ENCODE results near the gene PATJ.
"Not testable (repeated sequence)": the region's sequence is repeated elsewhere in the genome, so short reads cannot be mapped to it uniquely, and the experiment has no call there.

PATJ gene

GRCh38 chr1:61741711-61742619 lies at the start of gene PATJ:
TSS of gene PATJ (plus strand) at chr1:61742480. CDS start at chr1:61762893, 20,413 bp downstream.
- DNase-seq (ENCODE audit: low read depth in 2 of 2, low spot score in 1 of 2): peak; percentile 18 to 35

DNA sequence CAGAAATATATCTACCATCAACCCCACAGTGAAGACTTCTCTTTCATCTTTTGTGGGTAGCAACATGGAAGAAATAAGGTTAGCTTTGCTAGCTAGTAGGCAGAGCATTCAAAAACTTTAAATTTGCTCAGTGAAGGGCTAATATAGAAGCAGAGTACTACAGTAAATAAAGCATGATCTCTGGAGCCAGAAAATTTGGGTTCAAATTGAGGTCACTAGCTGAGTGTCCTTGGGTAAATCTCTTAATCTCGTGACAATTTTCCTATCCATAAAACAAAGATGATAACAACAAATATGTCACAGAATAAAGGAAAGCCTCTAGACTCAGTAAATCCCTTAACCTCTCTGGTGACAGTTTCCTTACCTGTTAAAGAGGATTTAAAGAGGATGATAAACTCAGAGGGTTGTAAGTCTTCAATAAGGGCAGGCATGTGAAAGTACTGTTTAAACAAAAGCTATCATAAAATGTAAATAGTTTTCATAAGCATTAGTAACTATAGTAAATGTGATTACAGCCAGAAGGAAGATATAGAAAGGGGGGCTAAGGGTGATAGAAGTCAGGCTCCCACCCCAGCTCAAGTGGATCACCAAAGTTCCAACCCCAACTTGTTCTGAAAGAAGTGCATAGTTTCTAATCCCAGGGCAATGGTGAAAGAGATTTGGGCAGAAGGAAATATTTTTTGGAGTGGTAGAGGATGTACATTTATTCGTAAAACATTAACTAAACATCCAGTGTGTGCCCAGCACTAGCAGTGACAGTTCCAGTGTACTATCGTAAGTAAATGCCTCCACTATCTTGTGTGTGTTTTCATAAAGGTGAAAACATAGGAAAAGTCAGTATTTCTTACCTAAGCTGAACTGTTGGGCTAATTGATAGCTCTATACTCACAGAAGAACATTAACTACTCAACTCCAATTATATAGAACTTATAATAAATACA lies 42.1 kb upstream of the PATJ start:
- no peak for DNase-seq (ENCODE audit: low read depth in 2 of 2, low spot score in 1 of 2)

- DNase-seq (ENCODE audit: low read depth in 2 of 2, low spot score in 1 of 2): no peak
These were observed 33.0 kb upstream of the PATJ start for GRCh38 chr1:61708953-61709907.

- no peak for DNase-seq (ENCODE audit: low read depth in 2 of 2, low spot score in 1 of 2)
These were observed 32.4 kb upstream of the PATJ start for GRCh38 chr1:61709908-61710289.

DNA sequence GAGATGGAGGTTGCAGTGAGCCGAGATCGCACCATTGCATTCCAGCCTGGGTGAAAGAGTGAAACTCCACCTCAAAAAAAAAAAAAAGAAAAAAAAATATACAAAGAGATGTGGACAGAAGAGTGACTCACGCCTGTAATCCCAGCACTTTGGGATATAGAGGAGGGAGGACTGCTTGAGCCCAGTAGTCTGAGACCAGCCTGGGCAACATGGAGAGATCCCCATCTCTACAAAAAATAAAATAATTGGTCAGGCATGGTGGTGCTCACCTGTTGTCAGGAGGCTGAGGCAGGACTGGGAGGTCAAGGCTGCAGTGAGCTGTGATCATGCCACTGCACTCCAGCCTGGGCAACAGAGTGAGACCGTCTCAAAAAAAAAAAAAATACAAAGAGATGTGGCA lies 31.0 kb upstream of the PATJ start:
- DNase-seq (ENCODE audit: low read depth in 2 of 2, low spot score in 1 of 2): not testable (repeated sequence)

GRCh38 chr1:61711969-61712368 lies 30.3 kb upstream of the PATJ start:
- no peak for DNase-seq (ENCODE audit: low read depth in 2 of 2, low spot score in 1 of 2)

DNA sequence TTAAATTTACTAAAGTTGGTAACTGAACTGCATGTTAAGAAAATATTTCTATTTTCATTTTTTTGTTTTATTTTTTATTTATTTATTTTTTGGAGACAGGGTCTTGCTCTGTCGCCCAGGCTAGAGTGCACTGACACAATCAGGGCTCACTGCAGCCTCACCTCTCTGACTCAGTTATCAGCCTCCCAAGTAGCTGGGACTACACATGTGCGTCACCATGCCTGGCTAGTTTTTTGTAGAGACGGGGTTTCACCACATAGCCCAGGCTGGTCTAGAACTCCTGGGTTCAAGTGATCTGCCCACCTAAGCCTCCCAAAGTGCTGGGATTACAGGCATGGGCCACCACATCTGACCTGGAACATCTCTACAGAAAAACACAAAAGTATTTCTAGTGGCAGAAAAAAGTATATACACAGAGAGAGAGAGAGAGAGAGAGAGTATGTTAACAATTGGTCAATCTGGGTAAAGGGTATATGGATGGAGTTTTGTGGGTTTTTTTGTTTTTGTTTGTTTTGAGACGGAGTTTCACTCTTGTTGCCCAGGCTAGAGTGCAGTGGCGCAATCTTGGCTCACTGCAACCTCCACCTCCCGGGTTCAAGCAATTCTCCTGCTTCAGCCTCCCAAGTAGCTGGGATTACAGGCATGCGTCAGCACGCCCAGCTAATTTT lies 23.1 kb upstream of the PATJ start:
- not testable (repeated sequence) for DNase-seq (ENCODE audit: low read depth in 2 of 2, low spot score in 1 of 2)

DNA sequence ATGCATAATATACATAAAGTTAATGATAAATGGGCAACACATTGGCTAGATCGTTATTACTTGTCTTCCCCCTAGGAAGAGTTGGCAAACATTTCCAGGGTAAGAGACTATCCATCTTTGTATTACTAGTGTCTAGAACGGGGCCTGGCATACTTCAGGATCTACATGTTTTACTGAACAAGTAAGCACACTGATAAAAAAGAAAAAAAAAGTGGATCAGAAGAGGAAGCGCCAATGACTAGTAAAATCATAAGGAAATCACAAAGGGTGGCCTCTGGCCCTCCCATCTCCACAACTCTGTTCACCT lies 17.8 kb upstream of the PATJ start:
- no peak for DNase-seq (ENCODE audit: low read depth in 2 of 2, low spot score in 1 of 2)

DNA sequence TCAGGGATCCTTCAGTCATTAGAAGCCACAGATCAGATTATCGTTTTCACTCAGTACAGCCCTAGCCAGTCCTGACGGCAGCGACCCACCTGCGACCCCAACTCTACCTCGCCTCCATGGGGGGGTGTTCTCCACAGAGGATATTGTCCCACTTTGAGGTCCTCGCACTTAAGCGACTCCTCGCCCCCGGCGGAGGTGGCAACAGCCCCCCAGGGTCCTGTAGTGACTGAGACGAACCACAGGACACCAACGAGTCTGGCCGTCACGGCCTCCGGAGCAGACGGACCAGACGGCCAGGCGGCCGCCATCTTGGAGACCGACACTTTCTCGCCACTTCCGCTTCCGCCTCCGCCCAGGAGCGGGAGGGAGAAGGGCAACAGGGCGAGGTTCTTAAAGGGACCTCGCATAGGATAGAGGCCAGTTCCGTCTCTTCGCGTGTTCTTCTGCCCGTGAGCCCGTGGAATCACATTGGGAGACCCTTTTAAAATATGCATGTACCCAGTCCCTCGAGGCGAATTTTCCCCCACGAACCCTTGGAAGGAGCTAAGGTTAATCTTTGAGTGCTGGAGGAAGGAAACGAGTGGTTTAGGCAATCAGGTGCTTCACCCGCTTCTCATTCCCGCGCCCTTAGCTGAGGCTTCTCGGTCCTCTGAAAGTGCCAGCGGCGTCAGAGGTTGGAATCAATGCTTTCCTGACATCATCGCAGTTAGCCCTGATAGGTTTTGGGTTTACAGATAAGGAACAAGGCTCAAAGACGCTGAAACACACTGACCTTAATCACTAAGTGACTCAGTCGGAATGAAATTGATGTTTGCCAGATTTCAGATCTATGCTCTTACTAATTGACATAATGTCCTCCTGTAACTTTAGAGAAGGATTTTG lies 17.2 kb upstream of the PATJ start, which contains the start of gene TM2D1:
Gene TM2D1 (minus strand): TSS at position 329 of the 882 bp plus-strand sequence. CDS start 21 bp downstream, at position 308.
- DNase-seq (ENCODE audit: low read depth in 2 of 2, low spot score in 1 of 2): peak; percentile 73 to 75

DNA sequence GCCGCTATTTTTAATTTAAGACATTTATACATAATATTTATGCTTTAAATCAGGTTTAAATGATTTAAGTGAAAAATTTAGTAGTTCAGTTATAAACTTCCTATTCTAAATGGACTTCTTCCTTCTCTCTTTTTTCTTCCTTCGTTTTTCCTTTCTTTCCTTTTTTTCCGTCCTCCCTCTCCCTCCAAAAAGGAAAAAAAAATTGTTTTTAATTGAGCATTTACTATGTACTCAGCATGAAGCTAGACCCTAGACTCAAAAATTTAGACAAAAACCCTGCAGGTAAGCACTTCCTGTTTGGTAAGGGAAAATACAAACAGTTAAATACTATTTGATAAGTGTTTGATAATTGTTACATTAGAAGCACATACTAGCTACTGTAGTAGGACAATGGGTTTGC lies 14.7 kb upstream of the PATJ start:
- DNase-seq (ENCODE audit: low read depth in 2 of 2, low spot score in 1 of 2): no peak

- DNase-seq (ENCODE audit: low read depth in 2 of 2, low spot score in 1 of 2): not testable (repeated sequence)
These were observed 11.6 kb upstream of the PATJ start for GRCh38 chr1:61730679-61731078.

DNA sequence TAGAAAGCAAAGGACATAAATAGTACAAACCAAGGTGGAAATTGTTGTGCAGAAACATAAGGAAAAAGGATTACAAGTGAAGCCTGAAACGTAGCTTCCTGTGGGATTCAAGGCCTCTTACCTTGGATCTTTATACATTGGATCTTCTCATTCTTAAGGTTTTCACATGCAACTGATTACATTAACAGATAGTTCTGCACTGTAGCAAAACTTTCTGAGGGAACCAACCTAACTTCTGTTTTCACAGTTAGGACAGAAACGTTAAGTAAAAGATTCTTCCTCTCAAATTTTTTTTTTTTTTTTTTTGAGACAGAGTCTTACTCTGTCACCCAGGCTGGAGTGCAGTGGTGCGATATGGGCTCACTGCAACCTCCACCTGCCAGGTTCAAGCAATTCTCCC lies 9.6 kb upstream of the PATJ start:
- DNase-seq (ENCODE audit: low read depth in 2 of 2, low spot score in 1 of 2): no peak

- no peak for DNase-seq (ENCODE audit: low read depth in 2 of 2, low spot score in 1 of 2)
These were observed 1.3 kb upstream of the PATJ start for GRCh38 chr1:61740751-61741700.

- DNase-seq (ENCODE audit: low read depth in 2 of 2, low spot score in 1 of 2): peak; percentile 2 to 11
These were observed 545 bp downstream of the PATJ start for GRCh38 chr1:61742620-61743430.

DNA sequence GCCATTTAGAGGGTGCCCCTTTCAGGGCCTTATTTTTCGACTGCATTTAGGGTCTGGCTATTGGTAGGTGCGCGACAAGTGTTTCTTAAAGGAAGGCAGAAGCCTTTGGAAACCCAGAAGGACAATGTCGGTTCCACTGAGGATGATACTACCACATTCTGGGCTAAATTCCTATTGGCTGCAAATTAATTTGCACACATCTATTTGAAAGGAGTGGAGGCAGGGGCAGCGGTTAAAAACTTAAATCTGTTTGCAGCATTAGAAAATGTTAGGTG lies 1.1 kb downstream of the PATJ start:
- no peak for DNase-seq (ENCODE audit: low read depth in 2 of 2, low spot score in 1 of 2)

- no peak for DNase-seq (ENCODE audit: low read depth in 2 of 2, low spot score in 1 of 2)
These were observed 1.7 kb downstream of the PATJ start for GRCh38 chr1:61743716-61744580.

- DNase-seq (ENCODE audit: low read depth in 2 of 2, low spot score in 1 of 2): no peak
These were observed 4.5 kb downstream of the PATJ start for GRCh38 chr1:61746813-61747212.
